Testis (tissue), 3 donors: ENCODE data around the gene ZNF205. TPM values are rescaled to one million over a fixed set of nuclear protein-coding genes. Genes with fewer than 3 reads are reported as not detected.

Source experiments
- DNase-seq: peaks from one replicate; pipeline ENCODE4 v3.0.0-alpha.2; 2019
- H3K27ac ChIP-seq, 2 donors: fragments of 200-600 bp; sonication (generic); one replicate each; pipeline ENCODE4 v1.5.1; 2019
- H3K27me3 ChIP-seq: fragments of 200-600 bp; sonication (generic); one replicate; pipeline ENCODE4 v1.5.1; 2019
- H3K36me3 ChIP-seq: fragments of 200-600 bp; sonication (generic); one replicate; pipeline ENCODE4 v1.5.1; 2017; ENCODE audit warnings: low read depth; ENCODE audit errors: missing control alignments
- H3K4me1 ChIP-seq: fragments of 200-600 bp; sonication (generic); one replicate; pipeline ENCODE4 v1.5.1; 2019
- H3K4me3 ChIP-seq, 2 donors: fragments of 200-600 bp; sonication (generic); one replicate each; pipeline ENCODE4 v1.5.1; 2017 to 2019
- H3K9me3 ChIP-seq: fragments of 200-600 bp; sonication (generic); one replicate; pipeline ENCODE4 v1.5.1; 2017
- CTCF ChIP-seq, 3 experiments: fragments of 450-650 bp in 2 of 3; fragments of 200-600 bp in 1 of 3; sonication (generic) in 1 of 3; IDR thresholded peaks; one replicate each; pipeline ENCODE4 v1.5.1; 2016 to 2019; ENCODE audit warnings: antibody characterized with exemption in 3 of 3, mild to moderate bottlenecking in 2 of 3, moderate library complexity in 1 of 3
- POLR2A ChIP-seq: fragments of 450-650 bp; IDR thresholded peaks from one replicate; pipeline ENCODE4 v1.6.1; 2017; ENCODE audit warnings: antibody characterized with exemption, mild to moderate bottlenecking, moderate library complexity
- WGBS, 2 donors: methylation state at CpG; one replicate each; pipeline ENCODE4 v1.1.5; 2018; 5-methylcytosine and 5-hydroxymethylcytosine counted together
- intact Hi-C: fragments of 100-400 bp; cut with DNase I; formaldehyde crosslinking; loops from one replicate; pipeline ENCODE4 v1.15.1; 2023; ENCODE audit warnings: low total_unique reads
- polyA plus RNA-seq: library from polyadenylated mRNA; stranded (reverse); fragments of 350-450 nt; fragmentation: Illumina TruSeq; extraction: RNeasy Lipid Tissue Mini Kit (QIAGEN cat#74804); gene quantifications from one replicate; pipeline ENCODE4 v1.2.3, GENCODE V29; 2014; ENCODE audit warnings: low read depth, low replicate concordance; ENCODE audit not compliant: insufficient read depth
- total RNA-seq, 2 donors: library from RNA; depleted of rRNA; stranded (reverse); fragments of >200 nt; gene quantifications; one replicate each; pipeline ENCODE4 v1.2.3, GENCODE V29; 2016

ZNF205 gene
- total and polyA plus RNA-seq, 3 donors from 2014 or later = 5.5 to 19.4 (median 9.8) TPM

DNA sequence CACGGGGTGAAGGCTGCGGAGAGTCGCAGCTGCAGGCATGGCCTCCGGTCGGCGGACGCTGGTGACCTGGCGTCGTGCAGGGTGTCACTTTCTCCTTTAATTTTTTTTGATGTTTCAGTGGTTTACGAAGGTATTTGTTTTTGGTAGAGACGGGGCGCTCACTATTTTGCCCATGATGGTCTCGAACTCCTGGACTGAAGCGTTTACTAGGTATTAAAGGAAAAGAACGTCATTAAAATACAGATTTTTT lies 39.6 kb downstream of the ZNF205 start:
- Histone ChIP-seq H3K36me3 (no peaks in the 10 kb centered on the region), H3K4me3 (peak overlapping the region; percentile 62), H3K27ac (peak overlapping the region; percentile 33 to 56), H3K9me3 (no peaks in the 10 kb centered on the region), H3K4me1 (peaks cover 10% of the 10 kb centered on the region), H3K27me3 (no peaks in the 10 kb centered on the region)
- intact Hi-C loops = no loop called here
- TF ChIP-seq POLR2A (no peak), CTCF (IDR thresholded peaks at IDR 0.05) (no peak)
- no peak for DNase-seq
- 2 to 4% methylated on average over 15 of the region's 15 CpGs for WGBS, 2 donors

DNA sequence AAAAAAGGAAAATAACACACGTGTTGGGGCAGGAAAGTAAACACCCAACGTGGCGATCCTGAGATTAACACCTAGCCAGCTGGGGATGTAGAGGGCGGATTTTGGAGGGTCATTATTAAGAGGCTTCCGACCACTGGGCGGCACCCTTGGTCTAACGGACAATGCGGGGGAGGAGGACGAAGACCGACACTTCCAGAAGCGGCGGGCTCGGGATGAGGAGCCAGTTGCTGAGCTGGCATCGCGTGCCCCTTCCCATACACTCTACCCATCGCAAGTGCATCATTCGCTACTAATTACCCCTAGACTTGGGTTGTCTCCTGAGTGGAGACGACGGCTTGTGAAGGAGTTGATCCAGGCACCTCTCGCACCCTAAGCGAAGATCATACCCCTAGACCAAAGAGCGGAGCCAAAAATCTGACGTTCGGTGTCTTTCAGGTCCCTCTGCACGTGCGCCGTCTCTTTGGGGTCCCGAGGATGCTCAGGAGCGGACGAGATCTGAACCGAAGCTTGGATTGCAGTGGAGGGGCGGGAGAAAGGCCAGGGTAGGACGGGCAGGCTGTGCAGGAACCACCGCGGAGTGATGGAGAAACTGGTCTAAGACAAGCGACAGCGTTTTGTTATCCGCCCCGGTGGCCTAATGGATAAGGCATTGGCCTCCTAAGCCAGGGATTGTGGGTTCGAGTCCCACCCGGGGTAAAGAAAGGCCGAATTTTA lies 40.0 kb downstream of the ZNF205 start:
- Histone ChIP-seq H3K4me3 (peak overlapping the region; percentile 62), H3K4me1 (peaks cover 10% of the 10 kb centered on the region), H3K36me3 (no peaks in the 10 kb centered on the region), H3K27me3 (no peaks in the 10 kb centered on the region), H3K27ac (peak overlapping the region; percentile 33 to 56), H3K9me3 (no peaks in the 10 kb centered on the region)
- WGBS, 2 donors = 1% methylated on average over 33 to 42 of the region's 42 CpGs
- TF ChIP-seq CTCF (IDR thresholded peaks at IDR 0.05) = peak in 2 of 3 experiments; percentile 7 to 13
- TF ChIP-seq POLR2A = no peak
- intact Hi-C loops = no loop called here
- peak; percentile 94 for DNase-seq

GRCh38 chr16:3152991-3153368 lies 40.6 kb downstream of the ZNF205 start:
- Histone ChIP-seq H3K27ac (no peak overlapping the region), H3K4me1 (peaks cover 15% of the 10 kb centered on the region), H3K36me3 (no peaks in the 10 kb centered on the region), H3K27me3 (no peaks in the 10 kb centered on the region), H3K9me3 (no peaks in the 10 kb centered on the region), H3K4me3 (peak overlapping the region in 1 of 2 donors; percentile 62)
- WGBS, 2 donors = 7 to 9% methylated on average over 8 of the region's 8 CpGs
- TF ChIP-seq POLR2A (no peak), CTCF (IDR thresholded peaks at IDR 0.05) (no peak)
- no peak for DNase-seq
- intact Hi-C loops = no loop called here

GRCh38 chr16:3155181-3155580 lies 42.8 kb downstream of the ZNF205 start:
- H3K4me1 ChIP-seq = peaks cover 12% of the 10 kb centered on the region
- H3K27me3 ChIP-seq = no peaks in the 10 kb centered on the region
- no peaks in the 10 kb centered on the region for H3K36me3 ChIP-seq
- no peaks in the 10 kb centered on the region for H3K9me3 ChIP-seq
- 84 to 98% methylated on average over 2 of the region's 2 CpGs for WGBS, 2 donors
- no peak overlapping the region for H3K4me3 ChIP-seq
- no peak overlapping the region for H3K27ac ChIP-seq
- TF ChIP-seq CTCF (IDR thresholded peaks at IDR 0.05) (no peak), POLR2A (no peak)
- intact Hi-C loops = no loop called here
- no peak for DNase-seq

GRCh38 chr16:3155972-3156371 lies 43.6 kb downstream of the ZNF205 start:
- Histone ChIP-seq H3K4me3 (no peak overlapping the region), H3K36me3 (no peaks in the 10 kb centered on the region), H3K9me3 (no peaks in the 10 kb centered on the region), H3K27me3 (no peaks in the 10 kb centered on the region), H3K4me1 (peaks cover 9% of the 10 kb centered on the region), H3K27ac (no peak overlapping the region)
- intact Hi-C loops = no loop called here
- DNase-seq = no peak
- TF ChIP-seq POLR2A = no peak
- TF ChIP-seq CTCF (IDR thresholded peaks at IDR 0.05) = no peak
- WGBS, 2 donors = 94 to 95% methylated on average over 3 of the region's 3 CpGs
